GM08714 (cell line): Measurements from ENCODE around the gene CIBAR2.

Experiments used
- H3K4me3 ChIP-seq: fragments of 200-500 bp; sonication (Bioruptor generic); 2 replicates; pipeline ENCODE4 v1.5.1; 2014; ENCODE audit warnings: mild to moderate bottlenecking, low read length, inconsistent platforms
- ZNF274 ChIP-seq: IDR thresholded peaks from 2 replicates; pipeline ENCODE4 v1.6.1; 2012; ENCODE audit warnings: mild to moderate bottlenecking, low read depth, low read length

CIBAR2 gene

DNA sequence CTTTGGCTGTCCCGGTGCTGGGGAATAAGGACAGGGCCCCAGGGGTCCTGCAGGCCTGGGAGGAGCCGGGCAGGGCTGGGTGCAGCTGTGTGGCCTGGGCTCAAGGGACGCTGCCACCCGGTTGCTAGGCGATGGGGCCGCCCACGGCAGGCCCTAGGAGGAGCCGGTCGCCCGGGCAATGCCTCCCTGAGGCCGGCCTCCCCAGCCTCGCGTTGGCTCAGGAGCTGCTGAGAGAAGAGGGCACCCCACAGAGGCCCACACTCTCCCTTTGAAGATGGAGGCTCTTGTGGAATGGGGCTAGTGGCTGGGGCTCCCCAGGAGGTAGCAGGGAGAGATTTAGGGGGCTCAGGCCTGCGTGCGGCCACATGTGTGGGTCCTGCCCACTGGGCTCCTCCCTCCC is at the start of gene CIBAR2:
CIBAR2 (minus strand) TSS at position 109 of the 400 bp plus-strand sequence. CDS start 120 bp downstream, outside the sequence.
- H3K4me3 ChIP-seq = no peak within 1 kb of the TSS
- TF ChIP-seq ZNF274 = no peak

DNA sequence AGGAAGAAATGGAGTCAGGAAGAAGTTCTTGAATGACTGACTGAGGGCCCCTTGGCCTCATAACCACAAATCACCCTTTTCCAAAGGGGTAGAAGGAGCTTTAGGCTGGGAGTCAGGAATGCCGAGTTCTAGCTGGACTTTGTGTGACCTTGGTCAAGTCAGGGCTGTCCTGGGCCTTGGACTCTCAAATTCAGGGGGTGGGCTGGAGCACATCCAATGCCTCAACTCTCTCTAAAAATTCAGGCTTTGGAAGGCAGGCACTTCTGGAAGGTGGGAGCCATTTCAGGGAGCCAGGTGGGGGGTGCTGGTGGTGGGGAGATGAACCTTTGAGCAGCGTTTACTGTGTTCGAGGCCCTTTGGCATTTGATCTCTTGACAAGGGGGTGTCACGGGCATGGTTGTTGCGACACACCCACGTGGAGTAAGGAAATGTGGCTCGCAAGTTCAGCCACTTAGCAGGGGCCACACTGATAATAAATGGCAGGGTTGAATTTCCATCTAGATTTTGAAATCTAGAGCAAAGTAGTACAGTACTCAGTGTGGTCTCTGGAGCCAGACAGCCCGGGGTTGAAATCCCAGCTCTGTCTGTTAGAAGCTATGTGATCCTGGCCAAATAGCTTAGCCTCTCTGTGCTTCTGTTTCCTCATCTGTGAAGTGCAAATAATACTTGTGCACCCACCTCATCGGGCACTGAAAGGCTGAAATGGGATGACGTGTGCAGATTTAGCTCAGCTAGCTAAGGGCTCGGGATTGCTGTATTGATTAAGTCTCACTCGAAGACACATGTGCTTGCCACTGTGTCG is 47.1 kb upstream of the CIBAR2 start:
- no peak overlapping the region for H3K4me3 ChIP-seq
- no peak for TF ChIP-seq ZNF274

DNA sequence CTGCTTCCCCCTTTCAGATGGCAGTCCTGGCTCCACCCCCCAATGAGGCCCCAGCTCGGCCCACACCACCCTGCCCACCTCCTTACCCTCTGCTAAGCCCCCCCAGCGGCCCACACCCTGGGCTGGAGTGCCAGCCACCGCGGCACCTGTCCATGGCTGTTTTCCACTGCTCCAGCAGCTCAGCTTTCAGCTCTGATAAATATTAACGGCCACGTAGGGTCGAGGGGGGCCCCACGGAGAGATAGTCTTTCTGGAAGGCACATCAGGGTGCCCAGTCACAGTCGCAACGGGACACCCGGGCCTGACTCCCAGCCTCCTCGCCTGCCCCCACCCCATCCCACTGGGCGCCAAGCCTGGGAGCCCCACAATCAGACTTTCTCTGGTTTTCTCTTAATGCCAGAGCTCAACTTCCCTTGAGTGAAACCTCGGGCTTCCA is 46.5 kb upstream of the CIBAR2 start:
- TF ChIP-seq ZNF274 = no peak
- no peak overlapping the region for H3K4me3 ChIP-seq

DNA sequence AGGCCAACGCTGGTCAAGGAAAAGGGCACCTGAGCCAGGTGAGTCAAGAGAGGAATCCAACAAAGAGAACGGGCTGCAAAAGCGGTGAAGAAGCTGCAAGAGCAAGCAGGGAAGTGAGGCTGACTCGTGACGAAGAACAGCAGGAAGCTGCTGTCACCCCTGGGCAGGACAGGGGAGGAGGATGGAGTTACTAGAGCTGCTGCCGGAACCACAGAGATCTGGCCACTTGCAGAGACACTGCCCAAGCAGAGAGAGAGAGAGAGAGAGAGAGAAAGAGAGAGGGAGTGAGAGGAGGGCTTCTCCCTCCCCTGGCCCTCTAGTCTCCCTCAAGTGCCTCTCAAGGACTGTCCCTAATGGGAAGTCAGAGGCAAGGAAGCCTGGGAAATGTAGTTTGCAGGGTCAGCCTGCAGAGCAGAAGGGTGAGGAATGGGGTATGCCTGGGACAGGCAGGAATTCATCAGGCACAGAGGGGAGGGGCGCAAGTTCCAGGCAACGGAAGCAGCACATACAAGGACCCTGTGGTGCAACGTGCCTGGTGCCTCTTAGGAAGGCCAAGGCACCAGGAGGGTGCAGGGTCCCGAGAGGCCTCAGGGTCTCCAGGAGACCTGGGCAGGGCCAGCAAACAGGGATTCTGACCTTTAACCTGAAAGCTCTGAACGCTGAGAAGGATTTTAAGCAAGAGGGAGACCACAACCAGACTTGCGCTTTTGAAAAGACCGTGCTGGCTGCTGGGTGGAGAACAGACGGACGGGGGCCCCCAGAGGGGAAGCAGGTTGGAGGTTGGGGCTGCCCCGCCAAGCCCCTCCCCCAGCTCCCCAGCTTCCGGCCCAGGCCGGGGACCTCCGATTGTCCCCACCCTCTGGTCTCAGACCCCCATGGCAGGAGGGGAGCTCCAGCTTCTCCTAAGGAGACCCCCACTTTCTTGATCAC is 45.8 kb upstream of the CIBAR2 start:
- H3K4me3 ChIP-seq = no peak overlapping the region
- no peak for TF ChIP-seq ZNF274

DNA sequence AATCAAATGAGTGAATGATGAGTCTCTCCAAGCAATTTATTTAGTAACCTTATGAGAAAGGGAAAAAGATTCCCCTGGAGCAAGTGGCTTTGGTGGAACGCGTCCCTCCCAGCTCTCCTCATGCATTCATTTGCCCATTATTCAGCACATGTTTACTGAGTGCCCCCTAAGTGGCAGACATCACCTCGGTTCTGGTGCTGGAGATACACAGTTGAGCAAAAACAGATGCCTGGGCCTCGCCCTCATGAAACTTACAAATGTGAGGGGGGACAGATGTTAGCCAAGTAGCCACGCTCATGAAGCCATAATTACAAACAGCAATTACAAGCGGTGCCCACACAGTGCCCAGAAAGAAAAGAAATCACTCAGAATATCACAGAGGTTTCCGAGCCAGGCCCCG is 45.1 kb upstream of the CIBAR2 start:
- H3K4me3 ChIP-seq = no peak overlapping the region

DNA sequence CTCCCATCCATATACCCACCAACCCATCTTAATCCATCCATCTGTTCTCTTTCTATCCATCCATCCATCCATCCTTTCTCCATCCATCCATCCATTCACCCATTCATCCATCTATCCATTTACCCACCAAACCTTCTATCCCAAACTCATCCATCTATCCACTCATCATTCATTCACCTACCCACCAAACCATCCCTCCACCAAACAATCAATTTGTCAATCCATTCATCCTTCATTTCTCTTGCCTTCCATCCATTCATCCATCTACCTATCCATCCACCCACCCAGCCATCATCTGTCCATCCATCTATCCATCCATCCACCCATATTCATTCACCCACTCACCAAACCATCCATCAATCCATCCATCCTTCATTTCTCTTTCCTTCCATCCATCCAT is 44.6 kb upstream of the CIBAR2 start:
- no peak for TF ChIP-seq ZNF274
- no peak overlapping the region for H3K4me3 ChIP-seq

More for the DNA sequence above, 45.1 kb upstream of the CIBAR2 start:
- TF ChIP-seq ZNF274 = no peak

DNA sequence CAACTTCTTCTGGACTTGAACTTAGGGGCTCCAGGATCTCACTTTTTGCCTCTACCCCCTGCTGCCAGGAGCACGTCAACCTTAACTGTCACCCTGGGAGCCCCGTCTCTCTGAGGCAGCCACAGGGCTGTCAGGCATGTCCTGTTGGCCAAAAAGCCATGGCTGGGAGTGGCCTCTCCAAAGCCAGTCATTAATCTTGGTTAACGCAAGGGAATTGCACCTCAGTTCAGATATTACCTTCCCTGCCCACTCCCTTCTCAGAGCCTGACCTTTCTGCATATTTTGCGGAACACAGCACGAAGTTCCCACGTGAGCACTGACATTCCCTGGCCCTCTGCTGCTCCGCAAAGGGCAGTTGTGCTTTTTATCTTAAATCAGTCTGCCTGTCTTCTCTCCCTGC is 44.2 kb upstream of the CIBAR2 start:
- no peak for TF ChIP-seq ZNF274
- no peak overlapping the region for H3K4me3 ChIP-seq

DNA sequence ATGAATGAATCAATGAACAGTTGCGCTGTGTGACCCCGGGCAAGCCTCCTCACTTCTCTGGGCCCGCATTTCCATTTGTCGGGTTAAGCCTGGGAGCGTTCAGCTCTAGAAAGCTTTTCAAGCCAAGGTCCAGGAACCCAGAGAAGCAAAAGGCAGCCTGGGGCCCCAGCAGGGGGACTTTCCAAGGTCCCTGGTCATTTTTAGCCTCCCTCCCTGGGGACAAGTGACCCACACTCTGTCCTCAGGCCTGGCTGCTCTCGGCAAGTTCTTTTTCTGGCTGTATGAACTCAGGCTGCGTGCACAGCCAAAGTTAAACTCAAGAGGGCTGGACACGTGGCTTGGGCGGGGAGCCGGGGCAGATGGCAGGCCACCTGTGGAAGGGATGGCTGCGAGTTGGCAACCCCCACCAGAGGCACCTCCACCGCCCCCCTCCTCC is 41.4 kb upstream of the CIBAR2 start:
- H3K4me3 ChIP-seq = no peak overlapping the region
- no peak for TF ChIP-seq ZNF274

DNA sequence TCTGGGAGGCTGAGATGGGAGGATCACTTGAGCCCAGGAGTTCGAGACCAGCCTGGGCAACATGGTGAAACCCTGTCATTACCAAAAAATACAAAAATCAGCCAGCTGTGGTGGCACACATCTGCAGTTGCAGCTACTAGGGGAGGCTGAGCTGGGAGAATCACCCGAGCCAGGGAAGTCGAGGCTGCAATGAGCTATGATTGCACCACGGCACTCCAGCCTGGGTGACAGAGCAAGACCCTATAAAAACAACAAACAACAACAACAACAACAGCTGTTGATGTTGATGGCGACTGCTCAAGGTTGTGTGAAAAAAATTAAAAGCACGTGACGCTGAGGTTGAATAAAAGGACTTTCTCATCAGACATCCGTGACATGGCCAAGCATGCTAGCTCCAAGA is 40.8 kb upstream of the CIBAR2 start:
- no peak for TF ChIP-seq ZNF274
- H3K4me3 ChIP-seq = no peak overlapping the region

DNA sequence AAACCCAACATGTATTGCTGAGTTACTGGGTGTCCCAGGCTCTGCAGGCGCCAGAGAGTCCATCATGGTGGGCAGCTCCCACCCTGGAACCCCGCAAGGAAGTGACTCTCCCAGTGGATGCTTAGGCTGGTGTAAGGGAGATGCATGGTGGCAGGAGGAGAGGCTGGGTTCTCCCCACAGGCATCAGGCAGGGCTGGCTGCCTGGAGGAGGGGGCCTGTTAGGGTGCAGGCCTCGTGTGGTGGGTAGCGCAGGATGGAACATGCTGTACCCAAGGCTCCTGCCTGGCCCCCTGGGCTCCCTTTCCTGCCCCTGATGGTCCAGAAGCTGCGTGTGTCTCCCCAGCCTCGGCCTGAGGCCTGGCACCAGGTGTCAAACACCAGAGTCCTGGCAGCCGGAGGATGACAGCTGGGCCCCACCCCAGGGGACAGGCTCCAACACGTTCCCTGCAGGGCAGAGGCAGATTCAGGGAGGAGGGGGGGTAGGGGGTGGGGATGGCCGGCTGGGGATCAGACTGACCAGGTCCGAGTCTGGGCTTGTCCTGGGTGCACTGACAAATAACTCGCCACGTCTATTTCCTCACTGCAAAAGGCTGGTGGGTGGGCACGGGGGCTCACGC is 40.2 kb upstream of the CIBAR2 start:
- H3K4me3 ChIP-seq = no peak overlapping the region
- TF ChIP-seq ZNF274 = no peak

DNA sequence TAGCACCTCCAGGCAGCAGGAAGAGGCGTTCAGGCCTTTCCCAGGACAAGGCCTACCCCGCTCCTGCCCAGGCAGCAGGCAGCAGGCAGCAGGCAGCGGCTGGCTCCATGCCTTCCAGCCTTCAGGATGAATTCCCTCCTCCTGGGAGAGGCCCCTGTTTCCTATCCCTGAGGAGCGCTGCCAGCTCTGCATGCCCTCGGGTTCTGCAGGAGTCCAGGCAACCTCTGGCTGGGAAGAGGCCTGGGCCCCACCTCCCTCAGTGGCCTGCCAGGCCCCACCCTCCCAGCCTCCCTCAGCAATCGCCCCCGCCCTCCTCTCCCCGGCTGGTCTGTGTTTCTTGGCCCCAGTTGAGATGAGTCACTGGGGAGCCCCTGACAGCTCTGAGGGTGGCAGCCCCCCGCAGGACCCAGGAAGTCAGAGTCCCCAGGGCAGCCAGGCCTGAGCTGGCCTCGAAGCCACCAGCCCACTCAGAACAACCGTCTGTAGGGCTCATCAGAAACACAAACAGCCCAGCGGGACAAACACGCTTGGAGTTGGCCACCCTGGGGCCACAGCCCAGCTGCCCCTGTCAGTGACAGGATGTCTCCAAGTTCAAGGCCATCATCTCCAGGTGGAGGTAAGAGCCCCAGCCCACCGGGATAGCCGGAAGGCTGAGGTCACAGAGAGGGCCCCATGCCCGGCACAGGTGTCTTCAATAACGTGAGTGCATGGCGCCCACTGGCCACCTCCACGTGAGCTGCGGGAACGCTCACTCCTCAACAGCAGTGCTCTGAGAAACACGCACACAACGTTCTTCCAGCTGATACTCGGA is 39.5 kb upstream of the CIBAR2 start:
- H3K4me3 ChIP-seq = no peak overlapping the region
- TF ChIP-seq ZNF274 = no peak

DNA sequence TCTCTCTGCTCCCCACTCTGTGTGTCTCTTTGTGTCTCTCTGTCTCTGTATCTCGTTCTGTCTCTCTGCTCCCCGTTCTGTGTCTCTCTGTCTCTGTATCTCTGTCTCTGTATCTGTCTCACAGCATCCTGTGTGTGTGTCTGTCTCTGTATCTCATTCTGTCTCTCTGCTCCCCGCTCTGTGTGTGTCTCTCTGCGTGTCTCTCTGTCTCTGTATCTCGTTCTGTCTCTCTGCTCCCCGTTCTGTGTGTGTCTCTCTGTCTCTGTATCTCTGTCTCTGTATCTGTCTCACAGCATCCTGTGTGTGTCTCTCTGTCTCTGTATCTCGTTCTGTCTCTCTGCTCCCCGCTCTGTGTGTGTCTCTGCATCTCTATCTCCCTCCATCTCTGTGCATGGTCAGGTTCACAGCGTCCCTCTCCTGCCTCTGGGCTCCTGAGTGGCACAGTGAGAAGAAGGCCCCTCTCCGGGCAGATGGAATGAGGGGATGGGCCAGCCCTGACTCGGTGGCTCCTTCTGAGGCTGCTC is 38.9 kb upstream of the CIBAR2 start:
- H3K4me3 ChIP-seq = no peak overlapping the region

DNA sequence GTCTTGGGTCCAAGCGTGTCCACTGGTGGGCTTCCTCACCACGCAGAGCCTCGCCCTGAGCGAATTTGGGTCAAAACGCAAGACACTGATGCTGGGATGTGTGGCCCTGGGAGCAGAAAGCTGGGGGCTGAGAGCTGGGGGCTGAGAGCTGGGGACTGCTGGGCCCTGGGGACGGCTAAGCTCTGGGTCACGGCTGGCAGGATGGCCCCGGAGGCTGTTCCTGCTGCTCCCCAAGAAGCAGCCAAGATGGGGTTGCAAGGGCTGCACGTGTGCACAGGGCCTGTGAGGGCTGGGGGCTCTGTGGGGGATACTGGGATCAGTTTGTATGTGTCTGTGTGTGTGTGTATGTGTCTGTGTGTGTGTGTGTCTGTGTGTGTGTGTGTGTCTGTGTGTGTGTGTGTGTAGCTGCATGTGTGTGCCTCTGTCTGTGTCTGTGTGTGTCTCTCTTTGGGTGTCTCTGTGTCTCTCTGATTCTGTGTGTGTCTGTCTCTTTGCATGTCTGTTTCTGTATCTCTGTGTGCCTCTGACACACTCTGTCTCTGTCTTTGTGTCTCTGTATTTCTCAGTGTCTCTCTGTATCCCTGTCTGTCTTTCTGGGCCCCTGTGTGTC is 38.2 kb upstream of the CIBAR2 start:
- H3K4me3 ChIP-seq = no peak overlapping the region
- no peak for TF ChIP-seq ZNF274

More for the DNA sequence above, 38.9 kb upstream of the CIBAR2 start:
- no peak for TF ChIP-seq ZNF274
